Vagina (tissue), 2 donors: ENCODE data around the gene SVBP.

Experiments used
- CTCF ChIP-seq, 3 experiments: fragments of 450-650 bp in 2 of 3; fragments of 200-600 bp in 1 of 3; sonication (generic) in 1 of 3; IDR thresholded peaks; one replicate each; pipeline ENCODE4 v1.5.1; 2017 to 2019; ENCODE audit warnings: antibody characterized with exemption in 3 of 3, mild to moderate bottlenecking in 2 of 3, moderate library complexity in 2 of 3
- POLR2AphosphoS5 ChIP-seq, 2 donors: sonication (generic); formaldehyde crosslinking; IDR thresholded peaks; one replicate each; pipeline ENCODE4 v1.9.0; 2017; ENCODE audit warnings: antibody characterized with exemption in 2 of 2, mild to moderate bottlenecking in 2 of 2, low read depth in 1 of 2; ENCODE audit not compliant: insufficient read depth in 1 of 2

GRCh38 chr1:42841440-42842147, 24.4 kb upstream of the SVBP start:
- TF ChIP-seq POLR2AphosphoS5 (IDR thresholded peaks at IDR 0.05; ENCODE audit: insufficient read depth in 1 of 2, low read depth in 1 of 2) = no peak
- no peak for TF ChIP-seq CTCF (IDR thresholded peaks at IDR 0.05)
